HEK293T (cell line): Measurements from ENCODE around the gene SLC9A6.

Experiments used
- CTCF ChIA-PET: fragments of 350-600 bp; formaldehyde crosslinking; extraction: SDS; loops from one replicate; lab custom pipeline; 2021; ENCODE audit warnings: antibody characterized with exemption, inconsistent platforms; lab: Yijun Ruan, JAX
- POLR2A ChIA-PET: fragments of 350-600 bp; formaldehyde crosslinking; extraction: SDS; loops from one replicate; lab custom pipeline; 2020; ENCODE audit warnings: antibody characterized with exemption, inconsistent platforms; lab: Yijun Ruan, JAX
- DNase-seq: peaks from one replicate; pipeline ENCODE4 v3.0.0; 2012; ENCODE audit warnings: mixed read lengths; ENCODE audit errors: extremely low spot score
- ARNT ChIP-seq: fragments of 450-650 bp; IDR thresholded peaks from 2 replicates; pipeline ENCODE4 v1.6.1; 2017; ENCODE audit warnings: mild to moderate bottlenecking
- BHLHE40 ChIP-seq: fragments of 450-650 bp; IDR thresholded peaks from 2 replicates; pipeline ENCODE4 v1.6.1; 2016; ENCODE audit warnings: mild to moderate bottlenecking, moderate library complexity, borderline replicate concordance
- CTBP1 ChIP-seq: fragments of 450-650 bp; IDR thresholded peaks from 2 replicates; pipeline ENCODE4 v1.6.1; 2016; ENCODE audit warnings: borderline replicate concordance
- ELF4 ChIP-seq: fragments of 450-650 bp; IDR thresholded peaks from 2 replicates; pipeline ENCODE4 v1.6.1; 2017; ENCODE audit warnings: antibody characterized with exemption
- FOXA1 ChIP-seq: fragments of 450-650 bp; IDR thresholded peaks from 2 replicates; pipeline ENCODE4 v1.6.1; 2016; ENCODE audit warnings: mild to moderate bottlenecking
- FOXK2 ChIP-seq: fragments of 450-650 bp; IDR thresholded peaks from 2 replicates; pipeline ENCODE4 v1.6.1; 2016; ENCODE audit warnings: mild to moderate bottlenecking
- FOXM1 ChIP-seq: fragments of 450-650 bp; IDR thresholded peaks from 2 replicates; pipeline ENCODE4 v1.6.1; 2017; ENCODE audit warnings: mild to moderate bottlenecking, borderline replicate concordance
- HDGF ChIP-seq: fragments of 450-650 bp; IDR thresholded peaks from 2 replicates; pipeline ENCODE4 v1.6.1; 2017; ENCODE audit warnings: antibody characterized with exemption, borderline replicate concordance
- L3MBTL2 ChIP-seq: fragments of 450-650 bp; conservative IDR thresholded peaks from 2 replicates; pipeline ENCODE4 v1.6.1; 2016; ENCODE audit warnings: mild to moderate bottlenecking
- LEF1 ChIP-seq: fragments of 450-650 bp; IDR thresholded peaks from 2 replicates; pipeline ENCODE4 v1.6.1; 2017; ENCODE audit warnings: mild to moderate bottlenecking, borderline replicate concordance
- NFRKB ChIP-seq: fragments of 450-650 bp; IDR thresholded peaks from 2 replicates; pipeline ENCODE4 v1.6.1; 2016; ENCODE audit warnings: mild to moderate bottlenecking, moderate library complexity
- PKNOX1 ChIP-seq: fragments of 450-650 bp; IDR thresholded peaks from 2 replicates; pipeline ENCODE4 v1.6.1; 2016
- SP1 ChIP-seq: fragments of 450-650 bp; IDR thresholded peaks from 2 replicates; pipeline ENCODE4 v1.6.1; 2017
- SUZ12 ChIP-seq: fragments of 450-650 bp; IDR thresholded peaks from 2 replicates; pipeline ENCODE4 v1.6.1; 2016; ENCODE audit warnings: mild to moderate bottlenecking
- TARDBP ChIP-seq: fragments of 450-650 bp; IDR thresholded peaks from 2 replicates; pipeline ENCODE4 v1.6.1; 2016
- ZNF384 ChIP-seq: fragments of 450-650 bp; IDR thresholded peaks from 2 replicates; pipeline ENCODE4 v1.6.1; 2016

SLC9A6 gene

GRCh38 chrX:136041254-136041812 is 56.1 kb downstream of the SLC9A6 start:
- DNase-seq: no peak
- POLR2A ChIA-PET: no interaction called here
- CTCF ChIA-PET: no interaction called here

GRCh38 chrX:136045008-136045407 is 59.8 kb downstream of the SLC9A6 start:
- no peak for DNase-seq
- CTCF ChIA-PET: interaction anchor here (0.6 to 1.1 kb wide), 2 partner anchors 36 to 139 kb away, joined by 3 read pairs; no protein-coding TSS in a partner anchor
- POLR2A ChIA-PET: no interaction called here
- TF ChIP-seq NFRKB: no peak
- TF ChIP-seq SP1: no peak
- no peak for TF ChIP-seq SUZ12
- no peak for TF ChIP-seq TARDBP
- TF ChIP-seq CTBP1: no peak
- no peak for TF ChIP-seq L3MBTL2
- TF ChIP-seq FOXM1: no peak
- no peak for TF ChIP-seq BHLHE40
- TF ChIP-seq FOXA1: no peak
- TF ChIP-seq LEF1: no peak
- TF ChIP-seq HDGF: no peak
- TF ChIP-seq ZNF384: no peak
- TF ChIP-seq PKNOX1: no peak
- TF ChIP-seq ELF4: no peak
- TF ChIP-seq FOXK2: no peak
- no peak for TF ChIP-seq ARNT

More at GRCh38 chrX:136041254-136041812, 56.1 kb downstream of the SLC9A6 start:
- TF ChIP-seq FOXK2 (no peak), ELF4 (no peak), FOXM1 (no peak), ARNT (no peak), FOXA1 (no peak), LEF1 (no peak), PKNOX1 (no peak), BHLHE40 (no peak), SP1 (no peak), L3MBTL2 (no peak), NFRKB (no peak), ZNF384 (no peak), HDGF (no peak), SUZ12 (no peak), CTBP1 (no peak), TARDBP (no peak)

- TF ChIP-seq ARNT: no peak
- TF ChIP-seq LEF1: no peak
- no peak for TF ChIP-seq L3MBTL2
- TF ChIP-seq HDGF: no peak
- no peak for TF ChIP-seq TARDBP
- peak; percentile 64 for TF ChIP-seq CTBP1
- TF ChIP-seq SUZ12: no peak
- no peak for TF ChIP-seq ZNF384
- no peak for TF ChIP-seq FOXM1
- TF ChIP-seq BHLHE40: no peak
- TF ChIP-seq FOXK2: peak; percentile 69; the same call in 1 of the 2 replicates
- TF ChIP-seq SP1: no peak
- TF ChIP-seq FOXA1: no peak
- TF ChIP-seq NFRKB: no peak
- TF ChIP-seq ELF4: no peak
- peak; percentile 64 for TF ChIP-seq PKNOX1
- POLR2A ChIA-PET: interaction anchor here (0.7 to 1.9 kb wide), 6 partner anchors 10 to 163 kb away, joined by 3 to 9 read pairs (median 4); no protein-coding TSS in a partner anchor
- CTCF ChIA-PET: interaction anchor here (1.2 to 1.7 kb wide), 2 partner anchors 10 to 116 kb away, joined by 3 to 8 read pairs; no protein-coding TSS in a partner anchor
- DNase-seq: no peak
Observed at GRCh38 chrX:136046295-136047015, 61.2 kb downstream of the SLC9A6 start.

- ChIA-PET POLR2A (interaction anchor here (0.7 to 1.9 kb wide), 7 partner anchors 9 to 162 kb away, joined by 3 to 9 read pairs (median 4); no protein-coding TSS in a partner anchor), CTCF (interaction anchor here (1.2 to 1.7 kb wide), 2 partner anchors 10 to 116 kb away, joined by 3 to 8 read pairs; no protein-coding TSS in a partner anchor)
- TF ChIP-seq CTBP1 (peak; percentile 86), LEF1 (no peak), FOXM1 (no peak), PKNOX1 (peak; percentile 93), L3MBTL2 (no peak), ZNF384 (no peak), ELF4 (no peak), SUZ12 (no peak), TARDBP (no peak), NFRKB (no peak), FOXK2 (no peak), ARNT (peak; percentile 44; the same call in 1 of the 2 replicates), HDGF (no peak), BHLHE40 (no peak), SP1 (no peak), FOXA1 (peak; percentile 92)
- no peak for DNase-seq
Observed at GRCh38 chrX:136047016-136047642, 61.9 kb downstream of the SLC9A6 start.
